GM18499 (cell line): ENCODE measurements around the gene HOXB2.

Experiments used
- ATAC-seq: cut with Tn5 transposase; IDR thresholded peaks from one replicate; pipeline ENCODE4 v1.9.1; 2021; ENCODE audit warnings: moderate number of reproducible peaks; ENCODE audit not compliant: insufficient read depth, unreplicated experiment

HOXB2 gene

GRCh38 chr17:48555258-48556228 lies 10.6 kb upstream of the HOXB2 start:
- no peak for ATAC-seq

DNA sequence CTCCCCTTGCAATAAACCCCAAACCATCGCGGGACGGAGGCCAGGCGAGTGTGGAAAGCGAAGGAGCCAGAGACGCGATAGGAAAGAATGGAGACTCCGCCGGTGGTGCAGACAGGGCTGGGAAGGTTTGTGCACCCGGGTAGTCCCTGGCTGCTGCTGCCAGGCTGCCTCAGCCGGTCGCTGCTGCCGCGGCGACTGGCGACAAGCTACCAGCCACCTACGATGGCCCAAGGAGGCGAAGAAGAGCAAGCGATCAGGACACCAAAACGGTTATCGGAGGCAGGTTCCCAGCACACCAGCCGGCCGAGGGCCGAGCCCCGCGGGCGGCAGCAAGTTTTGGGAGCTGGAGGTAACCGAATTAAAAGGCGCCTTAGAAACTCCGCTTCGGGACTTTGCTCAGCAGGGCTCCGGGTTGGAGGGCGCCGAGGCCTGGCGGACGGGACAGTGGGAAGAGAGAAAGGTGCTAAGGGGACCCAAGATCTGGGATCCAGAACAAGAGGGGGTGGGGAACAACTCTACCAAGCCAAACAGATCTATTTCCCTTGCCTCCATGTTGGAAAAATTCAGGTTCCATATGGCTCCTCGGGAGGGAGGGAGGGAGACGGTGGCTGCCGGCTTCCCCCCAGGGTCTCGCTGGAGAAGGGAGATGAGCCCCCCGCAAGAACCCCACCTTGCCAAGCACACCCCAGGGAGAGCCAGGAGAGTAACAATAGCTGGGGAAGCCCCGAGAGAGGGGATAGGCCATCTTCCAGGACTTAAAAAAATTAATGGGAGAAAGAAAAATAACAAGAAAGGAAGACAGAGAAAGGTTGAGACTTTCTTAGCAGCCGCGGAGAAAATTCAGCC lies 9.7 kb upstream of the HOXB2 start:
- ATAC-seq, result no peak

DNA sequence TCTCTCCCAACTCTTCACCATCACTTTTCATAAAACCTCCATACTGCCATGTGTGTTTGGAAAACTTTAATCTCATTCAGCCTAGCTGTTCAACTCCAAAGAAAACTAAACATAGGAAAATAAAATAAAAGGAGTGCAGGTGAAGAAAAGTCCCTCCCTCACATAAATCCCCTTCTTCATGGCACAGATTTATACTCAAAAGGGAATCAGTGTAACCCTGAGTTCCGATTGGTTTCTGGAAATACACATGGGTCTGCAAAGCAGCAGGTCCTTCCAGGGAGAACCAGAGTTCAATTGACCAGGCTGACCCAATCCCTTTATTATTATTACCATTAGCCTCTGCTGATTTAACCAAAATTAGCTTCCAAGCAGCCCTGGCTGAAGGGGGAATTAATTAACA lies 8.9 kb upstream of the HOXB2 start:
- no peak for ATAC-seq

GRCh38 chr17:48553190-48553547 lies 8.3 kb upstream of the HOXB2 start:
- no peak for ATAC-seq

- no peak for ATAC-seq
Observed at GRCh38 chr17:48552466-48553189, 7.7 kb upstream of the HOXB2 start.

DNA sequence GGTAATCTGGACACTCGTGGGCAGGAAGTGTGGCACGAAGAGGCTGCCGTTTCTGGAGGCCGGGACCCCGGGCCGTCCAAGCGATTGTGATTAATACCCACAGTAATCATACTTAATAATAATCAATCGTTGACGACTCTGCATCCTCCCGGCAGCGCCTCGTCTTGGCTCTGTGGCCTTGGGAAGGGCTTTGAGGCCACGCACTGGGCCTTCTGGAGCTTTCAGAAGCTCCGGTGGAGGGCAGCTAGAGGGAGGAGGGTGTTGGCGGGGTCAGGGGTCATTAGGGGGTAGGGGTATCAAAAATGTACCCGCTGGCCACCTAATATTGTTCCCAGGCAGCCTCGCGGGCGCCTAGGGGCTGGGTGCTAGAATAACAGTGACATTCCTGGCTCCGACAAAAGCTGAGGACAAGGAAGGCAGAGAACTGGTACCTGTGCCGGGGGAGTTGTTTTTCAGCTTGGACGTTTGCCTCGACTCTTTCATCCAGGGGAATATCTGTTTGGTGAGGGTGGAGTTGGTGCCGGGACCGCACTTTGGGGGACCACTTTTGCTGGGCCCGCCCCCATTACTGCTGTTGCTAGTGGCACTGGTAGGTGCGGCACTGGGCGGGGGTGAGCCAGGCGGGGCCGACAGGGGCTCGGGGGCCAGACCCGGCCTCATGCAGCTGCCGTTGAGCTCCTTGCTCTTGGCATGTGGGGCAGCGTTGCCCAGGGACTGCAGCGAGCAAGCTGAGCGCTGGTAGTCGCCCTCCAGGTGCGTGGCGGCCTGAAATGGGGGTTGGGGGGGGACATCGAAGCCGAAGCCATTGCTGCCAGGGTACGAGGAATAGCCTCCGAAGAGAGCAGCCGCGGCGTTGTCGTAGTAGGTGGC lies 6.9 kb upstream of the HOXB2 start:
- no peak for ATAC-seq

- ATAC-seq, result no peak
Observed at GRCh38 chr17:48551214-48551555, 6.3 kb upstream of the HOXB2 start.

GRCh38 chr17:48550502-48551213 lies 5.7 kb upstream of the HOXB2 start:
- no peak for ATAC-seq

- ATAC-seq, result no peak
Observed at GRCh38 chr17:48549914-48550501, 5.1 kb upstream of the HOXB2 start.

DNA sequence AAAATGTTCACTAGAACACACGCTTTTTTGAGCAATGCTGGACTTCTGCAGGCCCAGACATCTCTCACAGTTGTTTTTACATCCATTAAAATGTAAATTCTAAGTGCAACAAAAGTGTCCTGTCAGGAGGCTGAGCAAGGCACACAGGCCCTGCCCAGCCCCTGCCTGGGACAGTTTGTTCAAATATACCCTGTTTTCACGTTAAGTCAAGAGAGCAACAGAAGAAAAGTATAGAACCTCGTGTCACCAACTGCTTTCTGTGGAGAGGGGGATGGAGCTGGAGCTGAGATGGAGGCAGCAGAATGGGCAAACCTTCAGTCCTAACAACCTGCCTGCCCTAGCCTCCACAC lies 4.3 kb upstream of the HOXB2 start:
- no peak for ATAC-seq

DNA sequence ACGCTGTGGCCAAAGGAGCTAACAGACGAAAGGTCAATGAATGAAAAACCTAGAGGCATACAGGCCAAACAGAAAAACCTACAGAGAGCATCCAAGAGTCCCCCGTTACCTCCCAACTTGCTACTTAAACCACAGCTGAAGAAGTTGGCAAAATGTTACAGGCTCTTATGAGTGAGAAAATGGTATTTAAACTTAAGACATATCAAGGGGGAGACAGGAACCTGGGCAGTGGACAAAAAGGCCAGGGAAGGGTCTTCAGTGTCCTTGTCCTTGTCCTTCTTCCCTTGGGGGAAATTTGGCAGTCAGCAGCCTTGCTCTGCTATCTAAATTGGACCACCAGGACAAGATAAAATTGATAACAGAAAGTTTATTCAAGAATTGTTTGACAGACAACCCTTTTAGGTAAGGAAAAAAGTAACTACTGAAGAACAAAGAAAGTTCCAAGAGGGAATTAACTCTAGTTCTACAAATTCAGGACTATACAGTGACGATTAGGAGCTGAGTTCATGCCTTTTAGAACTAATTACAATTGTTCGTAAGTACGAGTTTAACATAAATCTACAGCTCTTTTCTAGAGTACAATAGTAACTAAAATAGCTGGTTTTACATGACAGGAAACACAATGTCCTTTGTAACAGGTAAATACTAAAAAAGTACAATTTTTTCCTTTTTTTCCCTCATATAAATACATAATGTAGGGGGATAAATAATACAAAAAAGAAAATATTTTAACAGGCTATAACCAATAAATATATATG lies 3.8 kb upstream of the HOXB2 start:
- ATAC-seq, result no peak

- ATAC-seq, result no peak
Observed at GRCh38 chr17:48547808-48548522, 3.1 kb upstream of the HOXB2 start.

DNA sequence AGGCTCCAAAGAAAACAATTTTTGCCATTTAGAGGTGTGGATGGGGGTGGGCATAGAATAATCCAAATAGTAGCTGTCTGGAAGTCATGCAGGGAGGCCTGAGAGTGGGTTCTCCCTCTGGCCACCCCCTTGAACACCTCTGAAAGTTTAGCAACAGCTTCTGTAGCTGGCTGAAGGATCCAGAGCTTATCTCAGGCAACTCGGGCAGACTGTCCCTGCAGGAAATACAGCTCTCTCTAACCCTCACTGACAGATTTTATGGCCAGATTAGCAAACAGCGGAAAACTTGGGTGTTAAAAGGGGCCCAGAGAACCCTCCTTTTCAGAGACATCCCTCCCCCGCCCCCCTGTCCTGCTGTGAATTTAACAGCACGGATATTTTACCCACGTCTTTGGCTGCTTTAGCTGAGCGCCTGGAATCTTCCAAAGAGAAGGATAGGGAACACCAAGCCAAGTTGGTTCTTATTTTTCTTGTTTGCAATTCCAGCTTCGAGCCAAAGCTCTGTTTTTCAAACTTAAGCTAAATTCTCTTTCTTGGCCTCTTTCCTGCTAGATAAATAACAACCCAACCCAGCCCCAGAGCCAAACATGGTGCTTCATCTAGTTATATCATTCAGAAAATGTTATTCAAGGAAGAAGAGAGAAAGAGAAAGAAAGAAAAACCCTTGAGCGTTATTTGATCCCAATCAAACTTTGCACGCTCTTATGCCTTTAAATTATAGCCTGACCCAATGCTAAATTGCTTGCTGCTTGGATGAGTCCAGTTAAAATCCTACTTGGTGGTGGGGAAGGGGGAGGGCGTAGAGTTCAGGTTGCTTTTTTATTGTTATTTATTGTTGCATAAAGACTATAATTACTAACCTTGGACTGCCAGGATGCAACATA lies 2.3 kb upstream of the HOXB2 start:
- no peak for ATAC-seq

GRCh38 chr17:48546137-48546923 lies 1.4 kb upstream of the HOXB2 start:
- ATAC-seq, result no peak

GRCh38 chr17:48545539-48545938 lies 630 bp upstream of the HOXB2 start:
- no peak for ATAC-seq
